Astrocyte of the spinal cord (primary cell): Measurements from ENCODE around the gene CNKSR3.

Experiments used
- DNase-seq: peaks from one replicate; pipeline ENCODE4 v3.0.0; 2011; ENCODE audit warnings: low read depth, low spot score
- H3K4me3 ChIP-seq: 2 replicates; pipeline ENCODE4 v1.5.1; 2011; ENCODE audit warnings: low read depth, mild to moderate bottlenecking, low read length, moderate library complexity
- in situ Hi-C: cut with HindIII; loops from 2 replicates; pipeline ENCODE4 v1.10.0; 2017; ENCODE audit warnings: low sequenced_read_pairs
- TF ChIP-seq, protein P1 (sequence below): IDR thresholded peaks from 2 replicates; pipeline ENCODE4 v1.5.1; 2012; ENCODE audit warnings: low read depth, mild to moderate bottlenecking, low read length, inconsistent platforms

The CNKSR3 gene

DNA sequence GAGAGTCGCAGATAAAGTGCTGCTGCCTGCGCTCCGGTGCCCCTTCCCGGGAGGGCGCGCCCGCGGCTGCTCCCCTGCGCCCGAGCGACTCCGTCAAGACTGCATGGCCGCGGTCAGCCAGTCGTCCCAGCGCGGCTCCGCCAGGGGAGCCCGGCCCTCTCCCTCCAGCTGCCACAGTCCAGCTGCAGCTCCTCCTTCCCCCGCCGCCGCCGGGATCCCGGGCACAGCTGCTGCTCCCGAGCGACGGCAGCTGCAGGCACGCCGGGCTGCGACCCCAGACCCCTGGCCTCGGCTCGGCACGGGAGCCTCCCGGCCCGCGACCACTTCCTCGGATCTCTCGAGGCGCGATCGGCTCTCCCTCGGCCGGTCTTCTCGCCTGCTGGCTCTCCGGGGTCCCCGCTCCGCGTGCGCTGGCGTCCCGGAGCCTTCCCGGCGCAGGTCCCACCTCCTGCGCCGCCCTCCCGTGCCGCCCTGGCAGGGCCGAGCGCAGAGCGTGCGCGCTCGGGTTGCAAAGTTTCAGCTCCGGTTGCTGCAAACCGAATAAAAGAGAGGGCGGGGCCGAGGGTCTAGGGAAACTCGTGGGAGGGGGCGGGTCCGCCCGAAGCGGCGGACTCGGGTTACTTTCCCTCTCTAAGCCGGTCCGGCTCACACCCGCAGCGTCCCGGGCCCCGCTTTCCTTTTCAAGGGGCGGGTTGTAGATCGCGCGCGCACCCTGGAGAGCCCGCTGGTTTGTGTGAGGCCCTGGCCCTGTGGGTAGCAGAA lies at the start of gene CNKSR3:
Gene CNKSR3, minus strand, starts transcription at position 542 of the 762 bp plus-strand sequence. CDS start 571 bp downstream, outside the sequence.
- in situ Hi-C loops: no loop called here
- TF ChIP-seq, protein P1, sequence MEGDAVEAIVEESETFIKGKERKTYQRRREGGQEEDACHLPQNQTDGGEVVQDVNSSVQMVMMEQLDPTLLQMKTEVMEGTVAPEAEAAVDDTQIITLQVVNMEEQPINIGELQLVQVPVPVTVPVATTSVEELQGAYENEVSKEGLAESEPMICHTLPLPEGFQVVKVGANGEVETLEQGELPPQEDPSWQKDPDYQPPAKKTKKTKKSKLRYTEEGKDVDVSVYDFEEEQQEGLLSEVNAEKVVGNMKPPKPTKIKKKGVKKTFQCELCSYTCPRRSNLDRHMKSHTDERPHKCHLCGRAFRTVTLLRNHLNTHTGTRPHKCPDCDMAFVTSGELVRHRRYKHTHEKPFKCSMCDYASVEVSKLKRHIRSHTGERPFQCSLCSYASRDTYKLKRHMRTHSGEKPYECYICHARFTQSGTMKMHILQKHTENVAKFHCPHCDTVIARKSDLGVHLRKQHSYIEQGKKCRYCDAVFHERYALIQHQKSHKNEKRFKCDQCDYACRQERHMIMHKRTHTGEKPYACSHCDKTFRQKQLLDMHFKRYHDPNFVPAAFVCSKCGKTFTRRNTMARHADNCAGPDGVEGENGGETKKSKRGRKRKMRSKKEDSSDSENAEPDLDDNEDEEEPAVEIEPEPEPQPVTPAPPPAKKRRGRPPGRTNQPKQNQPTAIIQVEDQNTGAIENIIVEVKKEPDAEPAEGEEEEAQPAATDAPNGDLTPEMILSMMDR: no peak
- peak within 1 kb of the TSS; percentile 89 for H3K4me3 ChIP-seq
- DNase-seq: peak; percentile 98

DNA sequence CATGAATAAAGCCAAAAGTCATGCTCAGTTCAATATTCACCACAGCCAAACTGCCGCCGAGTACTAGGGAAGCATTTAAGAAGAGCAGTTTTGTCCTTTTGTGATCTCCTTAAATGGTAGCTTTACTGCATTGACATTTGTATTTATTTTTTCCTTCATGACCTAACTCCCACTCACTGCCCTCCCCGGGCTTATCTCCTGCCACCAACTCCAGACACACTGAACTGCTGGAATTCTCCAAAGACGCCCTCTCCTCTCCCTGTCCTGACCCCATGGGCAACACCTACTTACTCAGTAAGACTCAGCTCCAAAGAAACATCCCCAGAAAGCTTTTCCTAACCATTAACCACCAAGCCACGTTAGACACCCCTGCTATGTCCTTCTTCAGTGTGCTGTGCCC lies 48.5 kb upstream of the CNKSR3 start:
- in situ Hi-C loops: no loop called here
- no peak overlapping the region for H3K4me3 ChIP-seq
- no peak for DNase-seq
- TF ChIP-seq, protein P1: no peak

DNA sequence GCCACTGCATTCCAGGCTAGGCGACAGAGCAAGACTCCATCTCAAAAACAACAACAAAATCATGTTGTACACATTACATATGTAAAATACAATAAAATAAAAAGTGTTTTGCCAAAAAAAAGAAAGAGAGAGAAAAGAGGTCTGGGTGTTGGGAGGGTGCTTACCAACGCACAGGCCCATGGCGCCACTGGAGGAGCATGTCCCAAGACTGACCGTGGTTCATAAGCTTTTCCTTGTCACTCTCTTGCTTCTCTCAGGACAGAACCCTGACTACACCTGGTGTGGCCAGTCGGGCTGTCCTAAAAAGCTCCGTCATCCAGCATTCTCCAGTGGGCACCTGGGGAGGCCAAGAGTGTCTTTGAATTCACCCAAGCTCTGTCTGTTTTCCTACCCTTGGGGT lies 48.0 kb upstream of the CNKSR3 start:
- H3K4me3 ChIP-seq: no peak overlapping the region
- no peak for DNase-seq
- in situ Hi-C loops: no loop called here
- TF ChIP-seq, protein P1: no peak

DNA sequence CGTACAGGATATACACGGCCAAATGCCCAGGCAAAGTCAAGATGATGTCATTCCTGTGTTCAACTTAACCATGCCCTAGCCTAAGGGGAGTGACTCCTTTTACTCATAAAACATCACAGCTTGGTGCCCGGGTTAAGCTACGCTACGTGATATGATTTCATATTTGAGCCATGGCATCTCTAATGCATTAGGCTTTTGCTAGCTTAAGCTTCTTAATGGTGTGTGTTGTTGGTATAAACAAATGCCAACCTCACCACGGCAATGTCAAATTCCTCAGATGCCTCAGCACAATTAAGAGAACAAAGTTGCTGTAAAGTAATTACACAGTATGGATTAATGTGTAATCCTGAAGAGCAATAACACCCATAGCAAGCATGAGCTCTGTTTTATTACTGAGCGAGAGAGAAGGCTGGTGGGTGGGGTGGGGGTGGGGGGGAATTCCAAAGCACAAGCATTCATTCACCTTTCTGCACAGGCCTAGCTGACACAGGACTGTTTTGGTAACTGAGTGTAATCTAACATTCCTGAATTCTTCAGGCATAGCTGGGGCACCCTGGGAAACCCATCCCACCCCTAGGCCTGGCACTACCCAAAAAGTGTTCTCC lies 44.7 kb upstream of the CNKSR3 start:
- peak; percentile 10 for DNase-seq
- H3K4me3 ChIP-seq: no peak overlapping the region
- in situ Hi-C loops: no loop called here
- TF ChIP-seq, protein P1: no peak

DNA sequence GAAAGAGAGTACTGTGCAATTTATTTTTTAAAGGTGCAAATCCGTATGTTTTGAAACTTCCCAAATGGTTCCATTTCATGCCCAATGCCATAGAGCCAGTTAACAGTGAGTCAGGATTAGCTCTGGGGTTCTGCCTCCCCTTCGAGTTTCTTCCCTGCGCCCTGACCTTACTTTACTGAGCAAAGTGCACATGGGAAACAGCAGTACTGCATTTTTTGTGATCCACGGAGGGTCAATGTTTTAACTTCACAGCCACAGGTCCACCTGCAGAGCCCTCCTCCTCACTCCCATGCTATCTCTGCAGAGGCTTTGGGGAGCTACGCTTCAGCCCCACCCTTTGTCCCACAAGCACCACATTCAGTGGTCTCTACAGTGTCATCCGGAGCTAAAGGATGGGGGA lies 44.0 kb upstream of the CNKSR3 start:
- in situ Hi-C loops: no loop called here
- no peak overlapping the region for H3K4me3 ChIP-seq
- TF ChIP-seq, protein P1: no peak
- DNase-seq: no peak

DNA sequence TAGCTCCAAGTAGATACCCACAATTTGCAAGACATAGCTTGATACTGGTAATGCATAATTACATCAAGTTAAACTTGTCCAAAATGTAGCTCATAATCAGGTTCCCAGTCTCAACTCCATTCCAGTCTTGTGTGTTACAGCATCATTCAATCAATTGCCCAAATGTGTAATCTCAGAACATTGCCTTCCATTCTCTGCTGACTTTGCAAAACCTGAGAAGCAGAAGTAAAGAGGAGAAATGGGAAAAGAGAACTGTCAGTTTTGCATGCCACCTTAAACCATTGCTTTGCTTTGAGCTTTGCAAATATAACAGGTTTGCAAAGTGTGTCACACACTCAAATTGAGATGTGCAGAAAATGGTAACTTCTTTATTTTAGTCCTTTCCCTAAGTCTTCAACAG lies 40.3 kb upstream of the CNKSR3 start:
- in situ Hi-C loops: no loop called here
- H3K4me3 ChIP-seq: no peak overlapping the region
- DNase-seq: no peak
- TF ChIP-seq, protein P1: no peak
